ENCODE data around the gene TNS1.

TNS1 gene

DNA sequence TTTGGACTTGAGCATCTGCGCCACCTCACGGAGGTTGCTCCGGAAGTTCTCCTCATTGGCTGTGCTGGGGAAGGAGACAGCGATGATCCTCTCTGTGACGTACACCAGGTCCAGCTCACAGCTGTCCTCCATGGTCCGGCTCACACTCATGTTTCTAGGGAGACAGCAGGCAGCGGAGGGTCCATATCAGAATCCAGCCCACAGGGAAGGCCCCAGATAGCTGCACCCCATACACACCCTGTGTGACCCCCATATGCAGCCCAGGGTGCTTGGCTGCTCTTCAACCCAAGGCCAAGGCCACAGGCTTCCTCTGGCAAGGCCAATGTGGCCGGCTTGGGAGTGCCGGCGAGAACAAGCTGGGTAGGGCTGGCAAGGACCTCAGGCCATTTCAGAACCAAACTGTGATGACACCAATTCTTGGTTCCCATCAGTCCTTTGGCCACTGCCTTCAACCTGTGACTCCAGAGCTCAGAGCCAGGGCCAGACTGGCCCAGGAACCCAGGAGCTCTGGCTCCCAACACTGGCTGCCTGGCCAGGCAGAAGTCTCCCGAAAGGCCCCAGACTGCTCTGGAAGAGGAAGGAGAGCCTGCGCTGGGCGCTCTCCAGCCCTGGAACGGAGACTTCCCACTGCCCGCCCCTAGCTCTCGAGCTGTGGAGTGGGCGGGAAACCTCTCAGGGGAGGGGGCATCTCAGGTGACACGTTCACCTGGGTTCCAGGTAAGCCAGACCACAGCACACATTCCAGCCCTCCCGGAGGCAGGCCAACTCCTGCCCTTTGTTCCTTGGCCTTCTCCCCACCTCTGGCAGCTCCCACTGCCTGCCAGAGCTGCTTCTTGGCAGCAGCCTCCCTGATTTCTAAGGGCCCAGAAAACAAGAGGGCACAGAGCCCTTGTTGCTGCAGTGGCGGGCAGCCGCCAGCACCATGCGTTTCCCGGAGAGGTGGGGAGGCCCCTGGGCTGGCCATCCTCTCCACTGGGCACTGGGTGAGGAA lies 104.7 kb downstream of the TNS1 start:
- DNase-seq (ENCODE audit: low read depth) = no peak

DNA sequence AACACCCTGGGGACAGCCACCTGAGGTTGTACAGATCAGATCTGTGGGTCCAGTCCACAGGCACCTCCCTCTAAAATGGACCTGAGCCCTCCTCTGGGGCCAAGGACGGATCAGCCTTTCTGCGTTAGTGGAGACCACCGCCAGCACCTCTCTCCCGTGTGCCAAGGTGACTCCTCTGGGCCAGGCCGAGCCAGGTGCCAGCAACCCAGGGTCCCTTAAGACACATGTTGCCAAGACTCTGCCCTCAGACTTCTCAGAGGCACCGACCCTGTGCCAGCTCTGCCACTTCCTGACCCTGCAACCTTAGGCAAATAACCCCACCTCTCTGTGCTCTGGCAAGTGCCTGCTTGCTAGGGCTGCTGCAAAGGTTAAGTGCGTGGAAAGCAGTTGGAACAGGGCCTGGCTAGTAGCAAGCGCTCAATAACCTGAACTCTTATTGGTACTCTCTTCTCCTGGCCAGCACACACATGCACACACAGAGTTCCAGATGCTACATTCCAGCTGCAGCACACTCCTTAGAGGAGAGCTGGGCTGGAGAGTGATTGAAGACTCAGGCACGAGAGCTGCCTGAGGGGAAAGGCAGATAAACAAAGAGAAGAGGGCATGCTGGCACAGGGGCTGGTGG lies 105.6 kb downstream of the TNS1 start:
- DNase-seq (ENCODE audit: low read depth) = no peak

DNA sequence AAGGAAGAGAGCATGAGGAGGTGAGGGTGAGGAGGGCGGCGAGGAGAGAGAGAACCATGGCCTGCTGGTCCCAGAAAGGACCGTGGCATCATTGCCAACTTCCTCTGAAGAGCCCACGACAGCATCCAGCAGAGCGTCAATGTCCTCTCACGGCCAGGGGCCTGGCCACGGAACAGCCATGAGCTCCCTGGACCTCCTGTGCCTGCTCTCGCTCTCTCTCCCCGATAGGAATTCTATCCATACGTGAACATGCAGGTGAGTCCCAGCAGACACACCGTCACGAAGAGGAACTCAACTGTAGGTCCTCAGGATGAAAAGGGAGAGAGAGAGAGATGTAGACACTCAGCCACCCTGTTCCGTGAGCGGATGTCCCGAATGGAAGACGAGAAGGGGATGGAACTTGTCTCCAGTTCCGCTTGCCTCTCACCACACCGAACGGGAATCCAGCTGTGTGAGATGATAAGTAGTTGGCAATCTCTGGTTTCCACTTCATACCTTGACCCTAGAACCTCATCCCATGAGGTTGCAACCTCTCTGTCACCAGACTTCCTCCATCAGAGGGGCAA lies 107.6 kb downstream of the TNS1 start:
- no peak for DNase-seq (ENCODE audit: low read depth)

DNA sequence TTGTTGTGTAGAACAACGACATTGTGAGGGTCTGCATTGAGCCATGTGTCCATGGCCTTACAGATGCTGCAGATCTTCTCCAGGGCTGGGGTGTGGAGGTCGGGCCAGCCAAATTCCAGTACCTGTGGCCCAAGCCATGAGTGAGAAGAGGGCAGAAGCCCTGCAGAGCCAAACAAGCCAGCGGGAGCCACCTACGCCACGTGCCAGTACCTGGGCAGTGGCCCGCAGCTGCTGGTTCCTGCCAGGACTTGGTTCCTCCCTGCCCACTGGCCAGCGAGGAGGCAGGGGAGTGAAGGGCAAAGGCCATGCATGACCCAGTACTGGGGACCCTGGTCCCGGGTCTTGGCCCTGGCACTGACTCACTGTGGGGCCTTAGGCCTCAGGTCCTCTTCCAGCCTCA lies 109.4 kb downstream of the TNS1 start:
- no peak for DNase-seq (ENCODE audit: low read depth)

DNA sequence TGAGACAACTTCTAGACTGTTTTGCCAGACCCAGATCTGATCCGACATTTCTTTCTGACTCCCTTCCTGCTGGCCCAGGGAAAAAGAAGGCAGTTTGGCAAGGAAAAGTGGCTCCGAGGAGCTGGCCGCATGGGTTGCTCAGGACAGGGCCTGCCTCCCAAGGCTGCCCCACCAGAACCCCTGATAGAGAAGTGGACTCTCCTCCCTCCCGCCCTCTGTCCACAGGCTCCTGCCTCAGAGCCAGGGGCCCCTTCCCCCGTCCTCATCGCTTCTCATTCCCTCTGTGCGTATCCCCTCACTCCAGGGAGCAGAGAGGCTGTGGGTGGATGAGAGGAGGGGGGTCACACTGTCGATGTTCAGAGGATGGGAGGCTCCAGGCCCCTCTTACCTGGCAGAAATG lies 110.2 kb downstream of the TNS1 start:
- no peak for DNase-seq (ENCODE audit: low read depth)

DNA sequence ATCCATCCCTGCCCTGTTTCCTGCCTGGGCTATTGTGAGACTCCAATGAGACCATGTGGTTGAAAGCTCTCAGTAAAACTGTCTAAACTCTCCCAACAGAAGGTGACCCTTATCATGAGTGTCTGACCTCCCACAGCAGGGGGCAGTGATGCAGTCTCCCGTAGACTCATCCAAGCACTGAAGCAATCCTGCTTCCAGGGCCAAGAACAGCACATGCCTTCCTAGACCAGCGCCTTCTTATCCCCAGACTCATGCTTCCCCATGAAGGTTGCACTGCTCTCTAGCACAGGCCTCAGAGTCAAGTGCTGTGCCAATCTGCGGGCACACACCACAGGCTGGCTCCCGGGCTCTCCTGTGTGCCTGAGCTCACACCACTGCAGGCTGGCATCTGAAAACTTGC lies 112.3 kb downstream of the TNS1 start:
- no peak for DNase-seq (ENCODE audit: low read depth)

DNA sequence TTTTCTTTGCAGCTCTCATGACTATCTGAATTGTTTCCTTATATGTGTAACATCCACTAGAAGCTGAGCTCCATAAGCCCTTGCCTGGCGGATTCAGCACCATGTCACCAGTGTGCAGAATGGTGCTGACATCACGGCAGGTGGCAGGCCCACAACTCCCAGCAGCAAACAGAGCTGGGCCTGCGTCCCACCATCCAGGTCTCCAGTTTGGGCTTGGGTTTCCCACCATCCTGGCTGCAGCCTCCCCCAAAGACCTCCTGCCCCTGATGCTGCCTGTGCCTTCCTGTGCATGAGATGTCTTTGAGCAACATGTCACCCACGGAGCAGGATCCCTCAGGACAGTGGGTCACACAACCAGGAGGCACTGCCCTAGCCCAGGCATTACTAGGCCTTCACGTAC lies 113.1 kb downstream of the TNS1 start:
- no peak for DNase-seq (ENCODE audit: low read depth)

DNA sequence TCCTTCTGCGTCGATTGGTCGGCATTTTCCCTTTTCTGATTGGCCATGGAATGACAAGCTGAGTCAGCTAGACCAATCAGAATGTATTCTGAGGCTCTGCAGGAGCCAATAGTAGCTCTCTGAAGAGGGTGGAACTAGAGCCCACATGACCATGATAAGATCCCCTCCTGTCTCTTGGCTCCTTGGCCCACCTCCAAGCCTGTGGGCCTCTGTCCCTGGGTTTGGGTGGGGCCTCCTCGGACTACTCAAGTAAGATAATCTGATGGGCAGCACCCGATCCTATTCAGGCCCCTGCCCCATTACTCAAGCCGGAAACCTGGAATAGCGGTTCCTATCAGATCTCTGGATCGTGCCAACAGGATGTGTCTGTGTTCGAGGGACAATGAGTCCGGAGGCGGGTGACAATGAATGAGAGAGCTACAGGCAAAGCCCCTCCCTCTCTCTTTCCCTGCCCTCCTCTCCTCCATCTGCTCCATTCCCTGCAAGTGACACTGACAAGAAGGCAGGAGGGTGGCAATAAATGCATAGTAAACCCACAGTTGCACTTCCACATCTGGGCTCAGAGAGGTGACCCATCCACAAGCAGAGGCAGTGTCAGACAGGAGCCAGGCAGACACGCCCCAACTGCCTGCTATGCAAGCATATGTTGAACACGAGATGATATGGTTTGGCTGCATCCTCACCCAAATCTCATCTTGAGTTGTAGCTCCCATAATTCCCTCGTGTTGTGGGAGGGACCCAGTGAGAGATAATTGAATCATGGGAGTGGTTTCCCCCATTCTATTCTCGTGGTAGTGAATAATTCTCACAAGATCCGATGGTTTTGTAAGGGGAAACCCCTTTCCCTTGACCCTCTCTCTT lies 114.7 kb downstream of the TNS1 start:
- DNase-seq (ENCODE audit: low read depth) = no peak

DNA sequence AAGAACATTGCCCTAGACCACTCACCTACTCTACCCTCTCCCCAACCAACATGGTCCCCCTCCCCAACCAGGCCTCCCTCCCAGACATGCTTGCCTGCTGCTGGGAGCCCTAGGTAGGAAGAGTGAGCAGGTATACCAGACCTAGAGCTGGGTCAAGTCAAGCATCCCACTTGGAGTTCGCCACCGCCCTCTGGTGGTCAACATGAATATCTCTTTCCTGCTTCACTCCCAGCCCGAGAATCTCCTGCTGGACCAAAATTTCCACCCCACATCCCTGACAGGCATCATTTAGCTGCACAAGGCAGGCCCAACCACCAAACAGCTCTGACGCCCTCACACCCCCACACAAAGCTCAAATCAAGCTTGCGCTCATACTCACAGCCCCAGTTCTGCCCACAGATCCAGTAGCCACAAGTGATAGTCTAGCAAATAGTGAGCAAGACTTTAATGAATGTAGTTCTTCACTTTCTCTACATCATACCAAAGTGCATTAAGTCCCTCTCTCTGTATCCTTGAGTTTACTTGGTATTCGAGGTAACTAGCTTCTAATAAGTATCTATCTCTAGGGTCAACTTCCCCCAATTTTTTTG lies 116.0 kb downstream of the TNS1 start:
- DNase-seq (ENCODE audit: low read depth) = peak; percentile 36

DNA sequence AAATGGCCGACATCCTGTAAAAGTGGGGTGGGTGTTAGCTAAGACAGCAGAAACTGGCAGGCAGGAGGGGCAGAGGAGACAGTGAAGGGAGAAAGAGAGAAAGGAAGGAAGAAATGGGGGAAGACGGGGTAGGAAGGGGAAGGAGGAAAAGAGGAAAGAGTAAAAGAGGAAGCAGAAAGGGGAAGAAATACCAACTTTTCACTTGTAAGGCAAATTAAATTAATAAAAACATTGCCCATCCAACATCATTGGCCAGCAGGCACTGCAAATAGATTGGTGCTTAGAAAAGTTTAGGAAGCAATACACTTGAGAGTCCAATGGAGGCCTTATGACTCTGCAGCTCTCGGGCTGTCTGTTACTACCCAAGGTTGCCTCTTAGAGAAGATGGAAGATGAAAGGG lies 116.7 kb downstream of the TNS1 start:
- DNase-seq (ENCODE audit: low read depth) = no peak

DNA sequence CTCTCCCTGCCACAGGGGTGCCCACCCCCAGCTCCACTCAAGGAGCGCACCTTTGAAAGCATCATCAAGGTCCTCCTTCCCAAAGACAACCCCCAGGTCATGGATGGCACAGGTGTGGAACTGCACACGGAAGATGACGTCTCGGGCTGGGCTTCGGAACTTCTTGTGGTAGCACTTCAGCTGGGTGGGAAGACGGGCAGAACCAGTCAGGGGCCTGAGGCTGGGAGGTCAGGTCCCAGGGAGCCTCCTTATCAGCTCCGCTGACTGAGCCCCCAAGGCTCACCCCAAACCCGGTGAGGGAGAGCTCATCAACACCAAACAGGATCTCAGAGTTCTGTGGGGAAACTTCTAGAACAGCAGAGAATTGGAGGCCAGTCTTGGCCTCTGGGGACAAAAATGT lies 117.8 kb downstream of the TNS1 start:
- DNase-seq (ENCODE audit: low read depth) = no peak

DNA sequence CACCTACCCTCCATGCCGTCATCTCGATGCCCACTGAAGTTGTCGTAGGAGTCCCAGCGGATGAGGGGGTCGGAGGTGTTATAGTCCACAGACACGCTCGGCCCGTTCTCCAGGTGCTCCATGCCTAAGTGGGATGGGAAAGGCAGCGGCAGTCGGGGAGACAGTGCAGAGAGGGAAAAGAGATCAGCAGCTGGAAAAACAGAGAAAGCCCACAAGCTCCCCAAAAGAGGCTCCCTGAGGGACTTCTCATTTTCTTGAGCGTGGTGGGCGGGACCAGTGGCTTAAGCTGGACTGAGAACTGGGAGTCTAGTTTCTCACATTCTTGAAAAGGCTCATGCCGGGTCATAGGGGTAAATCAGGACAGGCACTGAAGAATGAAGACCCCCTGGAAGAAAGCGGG lies 121.9 kb downstream of the TNS1 start:
- no peak for DNase-seq (ENCODE audit: low read depth)

DNA sequence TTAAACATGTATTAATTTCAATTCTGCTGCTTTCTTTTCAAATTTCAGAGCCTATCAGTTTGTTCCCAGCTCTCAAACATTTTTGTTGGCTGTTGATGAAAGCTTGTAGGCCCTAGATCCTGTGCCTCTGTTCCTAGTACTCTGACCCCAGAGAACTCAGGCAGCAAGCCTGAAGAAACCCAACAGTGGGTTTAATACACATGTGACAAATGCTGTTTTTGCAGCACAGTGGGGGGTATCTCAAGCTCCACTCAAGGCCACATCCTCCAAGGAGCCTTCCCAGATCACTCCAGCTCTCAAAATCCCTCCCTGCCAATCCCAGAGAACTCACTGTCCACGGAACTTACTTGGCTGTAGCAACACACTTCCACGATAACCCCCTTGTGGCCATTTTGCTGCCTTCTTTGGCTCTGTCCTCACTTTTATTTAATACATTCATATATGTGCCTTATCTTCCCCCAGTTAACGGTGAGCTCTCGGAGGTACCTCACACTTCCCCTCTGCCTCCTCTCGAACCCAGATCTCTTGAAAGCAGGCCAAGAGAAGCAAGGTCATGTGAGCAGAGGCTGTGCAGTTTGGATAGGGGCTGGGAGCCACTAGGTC lies 122.4 kb downstream of the TNS1 start:
- DNase-seq (ENCODE audit: low read depth) = no peak

DNA sequence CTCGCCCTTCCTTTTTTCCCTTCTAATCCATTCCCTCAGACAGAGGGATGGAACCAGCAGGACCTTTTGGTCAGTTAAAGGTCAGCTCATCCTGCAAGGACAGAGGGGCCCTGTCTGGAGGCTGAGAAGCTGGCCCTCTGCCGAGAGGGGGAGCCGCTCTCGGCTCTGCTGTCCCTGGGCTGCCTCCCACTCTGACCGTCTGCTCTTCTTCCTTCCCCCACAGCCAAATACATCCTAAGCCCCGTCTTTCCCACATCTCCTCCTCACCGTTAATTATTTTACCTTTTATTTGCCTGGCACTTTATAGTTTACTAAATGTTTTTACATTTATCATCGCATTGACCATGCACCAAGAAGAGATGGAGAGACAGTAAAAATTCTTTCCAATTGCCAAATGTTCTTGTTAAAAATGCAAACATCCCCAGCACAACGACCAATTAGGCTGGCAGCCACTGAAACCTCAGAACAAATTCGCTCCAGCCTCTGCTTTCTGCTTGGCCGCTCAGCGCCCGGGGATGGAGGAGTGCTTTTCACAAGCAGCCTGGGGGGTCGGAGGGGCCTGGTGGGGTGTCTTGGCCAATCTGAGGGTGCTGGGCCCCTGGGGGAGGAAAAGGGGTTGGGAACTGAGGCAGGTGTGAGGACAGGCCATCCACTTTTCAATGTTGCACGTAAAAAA lies 123.7 kb downstream of the TNS1 start:
- DNase-seq (ENCODE audit: low read depth) = no peak

DNA sequence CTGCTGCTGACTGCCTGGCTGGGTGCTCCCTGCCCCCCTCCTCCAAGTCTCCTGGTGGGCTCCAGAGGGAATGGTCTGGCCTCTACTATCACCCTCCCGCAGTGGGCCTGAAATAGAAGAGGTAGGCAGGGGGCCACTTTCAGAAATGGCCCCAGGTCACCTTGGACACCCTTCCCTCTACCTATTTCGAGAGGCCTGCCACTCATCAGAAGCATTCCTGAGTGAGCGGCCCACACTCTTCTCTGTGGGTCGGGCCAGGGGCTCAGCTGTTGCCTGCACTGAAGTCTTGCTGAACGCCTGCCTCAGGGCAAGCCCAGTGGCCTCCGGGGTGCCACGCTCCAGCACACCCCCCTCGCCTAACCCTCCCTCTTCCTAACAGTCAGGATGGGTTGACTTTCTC lies 124.9 kb downstream of the TNS1 start:
- DNase-seq (ENCODE audit: low read depth) = no peak

DNA sequence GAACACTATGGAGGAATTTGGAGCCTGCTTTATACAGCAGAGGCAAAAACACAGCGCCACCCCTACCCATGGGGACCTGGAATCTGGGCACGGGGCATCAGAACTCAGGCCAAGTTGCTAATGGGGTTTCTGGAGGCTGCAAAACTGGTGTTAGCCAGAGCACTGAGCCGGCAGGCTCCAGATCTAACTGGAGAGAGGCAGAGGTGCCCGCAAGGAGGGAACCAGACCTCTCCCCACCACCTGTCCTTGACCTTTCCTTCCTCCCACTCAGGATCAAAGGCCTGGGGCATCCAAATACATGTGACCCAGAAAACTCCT lies 126.6 kb downstream of the TNS1 start:
- DNase-seq (ENCODE audit: low read depth) = no peak

DNA sequence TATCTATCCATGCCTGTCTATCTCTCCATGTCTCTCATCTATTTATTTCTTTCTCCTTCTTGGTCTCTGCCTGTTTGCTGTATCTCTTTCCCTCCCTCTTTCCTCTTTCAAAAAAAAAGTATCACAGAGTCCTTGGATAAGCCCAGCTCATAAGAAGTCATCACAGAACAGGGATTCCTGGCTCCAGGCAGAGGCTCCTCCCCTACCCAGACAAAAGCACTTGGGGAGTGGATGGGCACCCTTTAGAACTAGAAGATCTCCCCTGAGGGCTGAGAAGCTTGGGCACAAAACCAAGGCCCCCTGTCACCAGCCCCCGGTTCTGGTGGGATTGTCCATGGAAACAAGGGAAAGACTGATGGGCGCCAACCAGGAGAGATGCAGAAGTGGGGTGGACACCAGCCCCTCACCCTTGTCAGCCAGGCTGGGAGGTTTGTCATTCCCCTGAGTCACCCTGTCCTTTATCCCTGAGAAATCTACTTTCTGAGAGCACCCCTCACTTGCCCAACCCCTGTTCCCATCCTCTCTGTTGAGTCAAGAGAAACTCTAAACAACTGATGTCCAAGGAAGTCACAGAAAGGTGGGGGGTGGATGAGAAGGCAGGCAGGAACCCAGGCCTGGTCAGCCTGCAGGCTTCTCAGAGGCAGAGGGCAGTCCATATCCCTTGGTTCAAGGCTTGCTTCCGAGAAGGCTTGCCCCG lies 127.1 kb downstream of the TNS1 start:
- DNase-seq (ENCODE audit: low read depth) = no peak

DNA sequence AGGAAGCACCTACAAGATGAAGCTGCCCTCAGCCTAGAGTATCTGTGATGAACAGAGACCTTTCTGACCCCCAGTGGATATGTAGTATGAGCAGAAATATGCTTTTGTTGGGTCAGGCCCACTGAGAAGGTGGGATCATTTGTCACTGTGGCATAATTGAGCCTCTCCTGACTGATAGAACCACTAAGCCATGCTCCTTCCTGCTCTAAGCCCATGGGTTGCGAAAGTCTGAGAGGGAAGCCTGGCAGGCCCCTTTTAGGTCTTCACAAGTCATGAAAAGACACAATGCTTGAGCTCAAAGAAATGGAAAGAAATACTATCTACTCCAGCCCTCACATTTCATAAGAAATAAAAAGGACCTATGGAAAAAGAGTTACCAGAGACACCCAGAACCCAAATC lies 127.7 kb downstream of the TNS1 start:
- no peak for DNase-seq (ENCODE audit: low read depth)

DNA sequence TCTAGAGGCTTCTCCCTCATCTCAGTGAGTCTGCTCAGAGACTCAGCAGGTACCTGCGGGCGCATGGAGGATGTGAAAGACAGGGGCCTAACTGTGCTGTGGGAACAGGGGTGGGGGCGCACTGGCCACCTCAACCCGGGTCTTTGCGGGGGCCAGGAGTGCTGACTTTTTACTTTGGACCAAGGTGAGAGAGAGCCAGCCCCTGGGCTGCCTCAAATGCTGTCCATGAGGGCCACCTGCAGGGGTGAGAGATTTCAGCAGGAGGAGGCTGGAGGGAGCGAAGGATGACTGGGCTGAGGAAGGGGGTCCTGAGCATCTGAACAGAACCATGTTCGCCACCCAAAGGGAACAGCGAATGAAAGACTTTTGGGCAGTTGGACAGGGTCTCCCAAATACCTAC lies 129.4 kb downstream of the TNS1 start:
- DNase-seq (ENCODE audit: low read depth) = no peak

DNA sequence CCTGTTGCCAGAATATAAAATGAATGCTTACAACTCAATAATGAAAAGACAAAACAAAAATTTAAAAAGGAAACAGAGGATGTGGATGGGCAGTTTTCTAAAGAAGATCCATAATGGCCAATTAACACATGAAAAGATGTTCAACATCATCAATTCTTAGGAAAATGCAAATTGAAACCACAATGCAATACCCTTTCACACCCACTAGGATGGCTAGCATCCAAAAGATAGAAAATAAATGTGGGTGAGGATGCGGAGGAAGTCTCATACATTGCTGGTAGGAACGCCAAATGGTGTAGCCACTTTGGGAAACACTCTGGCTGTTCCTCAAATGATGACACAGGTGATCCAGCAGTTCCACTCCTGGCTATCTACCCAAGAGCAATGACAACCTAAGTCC lies 130.5 kb downstream of the TNS1 start:
- DNase-seq (ENCODE audit: low read depth) = no peak

Measured in stimulated activated CD8-positive, alpha-beta memory T cell treated with anti-CD3 and anti-CD28 coated beads, Interleukin-12 subunit alpha, Interleukin-12 subunit beta, amount 100 ng/mL, for 1 hour (primary cell).